NT2/D1 (cell line): ENCODE measurements around the gene PTGDS.

Source experiments
- DNase-seq: peaks from one replicate; pipeline ENCODE4 v3.0.0-alpha.2; 2011; ENCODE audit warnings: low read depth, low spot score
- H3K27me3 ChIP-seq: 2 replicates; pipeline ENCODE4 v1.6.0; 2011; ENCODE audit warnings: mild to moderate bottlenecking; ENCODE audit not compliant: insufficient read length, insufficient read depth
- H3K36me3 ChIP-seq: 2 replicates; pipeline ENCODE4 v1.6.1; 2011; ENCODE audit warnings: mild to moderate bottlenecking, low read length, mixed read lengths; ENCODE audit not compliant: insufficient read depth, insufficient read length
- H3K4me1 ChIP-seq: 2 replicates; pipeline ENCODE4 v1.5.1; 2011; ENCODE audit not compliant: insufficient read depth, insufficient read length
- H3K4me3 ChIP-seq: 2 replicates; pipeline ENCODE4 v1.5.1; 2011; ENCODE audit warnings: low read depth; ENCODE audit not compliant: insufficient read length
- H3K9ac ChIP-seq: 2 replicates; pipeline ENCODE4 v1.6.0; 2011; ENCODE audit warnings: low read depth; ENCODE audit not compliant: insufficient read length
- H3K9me3 ChIP-seq: 2 replicates; pipeline ENCODE4 v1.5.1; 2011; ENCODE audit warnings: mild to moderate bottlenecking, low read length; ENCODE audit not compliant: insufficient read depth
- SUZ12 ChIP-seq: IDR thresholded peaks from 2 replicates; pipeline ENCODE4 v1.6.1; 2011; ENCODE audit not compliant: insufficient read length, insufficient read depth; ENCODE audit errors: extremely low read depth
- YY1 ChIP-seq: IDR thresholded peaks from 2 replicates; pipeline ENCODE4 v1.6.1; 2011; ENCODE audit not compliant: insufficient read length, insufficient read depth
- ZNF274 ChIP-seq: IDR thresholded peaks from 2 replicates; pipeline ENCODE4 v1.6.1; 2011; ENCODE audit warnings: mild to moderate bottlenecking, low read depth, low read length

The PTGDS gene

DNA sequence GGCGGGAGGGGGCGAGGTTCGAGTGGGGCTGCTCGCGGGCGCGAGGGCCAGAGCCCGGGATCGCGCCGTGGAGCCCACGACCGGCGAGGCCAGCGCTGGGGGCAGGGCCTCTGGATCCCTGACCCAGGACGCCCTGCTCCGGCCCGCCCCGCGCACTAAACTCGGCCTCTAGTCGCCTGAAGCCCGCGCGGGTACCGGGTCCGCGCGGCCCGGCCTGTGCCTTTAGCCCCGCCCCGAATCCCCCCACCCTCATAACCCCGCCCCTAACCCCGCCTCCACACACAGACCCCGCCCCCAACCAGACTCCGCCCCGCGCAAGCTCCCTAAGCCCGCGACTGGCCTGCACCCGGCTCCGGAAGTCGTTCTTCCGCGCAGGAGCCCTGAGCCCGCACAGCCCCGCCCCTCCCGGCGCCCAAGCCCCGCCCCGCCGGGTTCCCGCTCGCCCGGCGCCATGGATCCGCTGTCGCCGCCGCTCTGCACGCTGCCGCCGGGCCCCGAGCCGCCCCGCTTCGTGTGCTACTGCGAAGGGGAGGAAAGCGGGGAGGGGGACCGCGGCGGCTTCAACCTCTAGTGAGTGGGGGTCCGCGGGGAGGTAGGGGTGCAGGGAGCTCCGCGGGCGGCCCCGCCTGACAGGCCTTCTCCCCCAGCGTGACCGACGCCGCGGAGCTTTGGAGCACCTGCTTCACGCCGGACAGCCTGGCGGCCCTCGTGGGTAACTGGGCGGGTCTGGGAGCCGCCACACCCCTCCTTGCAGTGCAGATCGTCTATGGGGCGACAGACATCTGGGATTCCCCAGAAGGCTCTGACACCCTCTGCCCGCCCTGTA lies 14.9 kb downstream of the PTGDS start, which contains the start of gene PAXX:
PAXX (plus strand) TSS at position 430 of the 826 bp plus-strand sequence; CDS start at position 452, 22 bp downstream.
- H3K27me3 ChIP-seq, result no peaks in the 10 kb centered on the region
- TF ChIP-seq SUZ12 (no peak), ZNF274 (no peak), YY1 (no peak)
- peaks cover 27% of the 10 kb centered on the region for H3K4me1 ChIP-seq
- peaks cover 10% of the 10 kb centered on the region; the same call in 1 of the 2 replicates for H3K9me3 ChIP-seq
- peak within 1 kb of the TSS; percentile 92 for H3K9ac ChIP-seq
- H3K36me3 ChIP-seq, result peaks cover 27% of the 10 kb centered on the region
- H3K4me3 ChIP-seq, result peak within 1 kb of the TSS; percentile 94
- peak; percentile 81 for DNase-seq

DNA sequence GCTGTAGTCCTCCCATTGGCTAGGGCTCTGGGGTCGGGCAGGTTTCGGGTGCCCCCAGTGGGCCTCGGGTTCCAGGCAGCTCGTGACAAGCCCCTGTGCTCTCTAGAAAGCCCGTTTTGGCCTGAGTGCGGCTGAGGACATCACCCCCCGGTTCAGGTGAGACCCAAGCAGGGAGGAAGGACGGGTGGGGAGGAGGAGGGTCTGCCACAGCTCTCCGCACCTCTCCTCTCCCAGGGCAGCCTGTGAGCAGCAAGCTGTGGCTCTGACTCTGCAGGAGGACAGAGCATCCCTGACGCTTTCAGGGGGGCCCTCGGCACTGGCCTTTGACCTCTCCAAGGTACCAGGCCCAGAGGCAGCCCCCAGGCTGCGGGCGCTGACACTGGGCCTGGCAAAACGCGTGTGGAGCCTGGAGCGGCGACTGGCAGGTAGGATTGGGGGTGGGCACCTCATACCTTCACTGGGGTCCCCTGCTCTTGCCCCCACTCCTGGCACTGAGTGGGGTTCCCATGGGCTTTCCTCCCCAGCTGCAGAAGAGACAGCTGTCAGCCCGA lies 15.6 kb downstream of the PTGDS start:
- Histone ChIP-seq H3K4me1 (peaks cover 31% of the 10 kb centered on the region), H3K9ac (peak overlapping the region; percentile 92), H3K36me3 (peaks cover 27% of the 10 kb centered on the region), H3K9me3 (peaks cover 10% of the 10 kb centered on the region; the same call in 1 of the 2 replicates), H3K27me3 (no peaks in the 10 kb centered on the region), H3K4me3 (peak overlapping the region; percentile 94)
- no peak for TF ChIP-seq YY1
- TF ChIP-seq SUZ12, result no peak
- no peak for TF ChIP-seq ZNF274
- DNase-seq, result peak; percentile 20

DNA sequence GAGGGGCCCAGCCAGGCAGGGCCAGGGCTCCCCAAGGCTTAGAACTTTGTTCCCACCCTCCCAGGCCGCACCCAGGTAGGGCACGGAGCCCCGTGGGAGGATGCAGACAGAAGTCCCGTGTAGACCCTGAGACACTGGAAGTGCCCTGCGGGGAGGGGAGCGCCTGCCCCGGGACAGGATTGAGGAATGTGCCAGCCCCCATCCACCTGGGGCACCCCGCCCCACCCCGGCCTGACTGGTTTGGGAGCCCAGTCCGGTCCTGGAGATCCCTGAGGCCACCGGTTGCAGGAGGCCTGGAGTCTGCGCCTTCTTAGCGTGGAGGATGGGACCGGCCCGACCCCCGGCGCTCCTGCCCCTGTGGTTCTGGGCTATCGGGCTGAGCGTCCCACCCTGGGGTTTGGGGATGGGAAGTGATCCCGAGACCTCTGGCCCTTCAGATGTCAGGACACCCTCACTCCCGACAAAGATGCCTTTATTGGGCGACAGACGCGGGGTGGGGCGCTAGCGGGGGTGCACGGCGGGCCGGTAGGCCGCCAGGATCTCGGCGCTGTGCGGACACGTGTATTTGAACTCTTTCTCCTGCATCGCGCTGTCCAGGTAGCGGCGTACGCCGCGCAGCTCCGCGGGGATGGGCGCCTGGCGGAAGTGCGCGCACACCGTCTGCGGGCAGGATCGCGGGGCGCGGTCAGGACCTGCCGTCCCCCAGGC lies 17.0 kb downstream of the PTGDS start:
- Histone ChIP-seq H3K27me3 (no peaks in the 10 kb centered on the region), H3K36me3 (peaks cover 27% of the 10 kb centered on the region), H3K9ac (peak overlapping the region; percentile 3), H3K9me3 (peaks cover 10% of the 10 kb centered on the region; the same call in 1 of the 2 replicates), H3K4me1 (peaks cover 33% of the 10 kb centered on the region), H3K4me3 (no peak overlapping the region)
- DNase-seq, result no peak
- TF ChIP-seq ZNF274 (no peak), SUZ12 (no peak), YY1 (no peak)

- Histone ChIP-seq H3K27me3 (no peaks in the 10 kb centered on the region), H3K9me3 (peaks cover 10% of the 10 kb centered on the region; the same call in 1 of the 2 replicates), H3K4me3 (no peak overlapping the region), H3K36me3 (peaks cover 27% of the 10 kb centered on the region), H3K4me1 (peaks cover 30% of the 10 kb centered on the region), H3K9ac (no peak overlapping the region)
- no peak for DNase-seq
- TF ChIP-seq ZNF274 (no peak), YY1 (no peak), SUZ12 (no peak)
Observed at GRCh38 chr9:136994888-136995230, 17.6 kb downstream of the PTGDS start.

DNA sequence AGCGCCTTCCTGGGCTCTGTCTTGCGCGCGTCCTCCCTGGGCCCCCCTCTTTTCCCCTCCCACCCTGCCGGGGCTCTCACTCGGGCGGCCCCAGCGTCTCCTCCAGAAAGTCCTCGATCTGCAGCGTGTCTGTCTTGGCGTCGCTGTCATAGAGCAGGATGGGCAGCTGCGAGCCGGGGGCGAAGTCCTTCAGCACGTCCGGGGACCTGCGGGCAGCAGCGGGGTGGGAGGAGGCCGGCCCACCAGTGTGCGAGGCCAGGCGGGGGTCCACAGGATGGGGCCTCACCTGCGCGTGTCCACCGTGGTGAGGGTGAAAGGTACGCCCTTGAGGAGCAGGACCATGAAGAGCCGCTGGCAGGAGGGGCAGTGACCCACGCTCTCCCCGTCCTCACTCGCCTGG lies 18.1 kb downstream of the PTGDS start:
- Histone ChIP-seq H3K4me3 (no peak overlapping the region), H3K27me3 (no peaks in the 10 kb centered on the region), H3K36me3 (peaks cover 27% of the 10 kb centered on the region), H3K9ac (no peak overlapping the region), H3K4me1 (peaks cover 28% of the 10 kb centered on the region), H3K9me3 (peaks cover 9% of the 10 kb centered on the region; the same call in 1 of the 2 replicates)
- DNase-seq, result no peak
- TF ChIP-seq YY1, result no peak
- TF ChIP-seq SUZ12, result no peak
- TF ChIP-seq ZNF274, result no peak

DNA sequence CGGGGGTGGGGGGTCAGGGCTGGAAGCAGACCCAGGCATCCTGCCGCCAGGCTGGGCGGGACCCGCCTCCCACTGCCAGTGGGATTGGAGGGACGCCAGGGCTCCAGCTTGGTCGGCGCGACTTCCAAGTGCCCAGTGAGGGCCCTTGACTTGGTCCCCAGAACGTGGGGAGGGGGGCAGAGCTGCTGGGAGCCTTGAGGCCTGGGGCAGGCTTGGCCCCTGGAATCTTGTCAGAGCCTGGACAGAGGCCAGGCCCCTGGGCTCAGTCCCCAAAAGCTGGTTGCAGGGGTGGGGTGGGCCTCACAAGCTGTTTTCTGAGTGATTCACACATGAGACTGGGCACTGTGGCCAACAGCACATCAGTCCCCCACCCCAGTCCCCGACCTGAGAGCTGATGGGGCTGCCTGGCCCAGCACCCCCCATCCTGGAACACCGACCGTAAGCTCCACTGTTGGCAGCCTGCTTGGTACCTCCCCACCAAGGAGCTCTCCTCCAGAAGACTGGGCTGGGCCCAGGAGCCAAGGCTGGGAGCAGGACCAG lies 18.5 kb downstream of the PTGDS start:
- no peak for DNase-seq
- no peak overlapping the region for H3K4me3 ChIP-seq

More for the DNA sequence above, 18.5 kb downstream of the PTGDS start:
- TF ChIP-seq YY1 (no peak), SUZ12 (no peak), ZNF274 (no peak)
- H3K9ac ChIP-seq, result peak overlapping the region; percentile 64
- H3K4me1 ChIP-seq, result peaks cover 25% of the 10 kb centered on the region
- H3K36me3 ChIP-seq, result peaks cover 27% of the 10 kb centered on the region
- peaks cover 4% of the 10 kb centered on the region; the same call in 1 of the 2 replicates for H3K9me3 ChIP-seq
- H3K27me3 ChIP-seq, result no peaks in the 10 kb centered on the region
